ENCODE data around the gene IFT43. TPM values are rescaled to one million over a fixed set of nuclear protein-coding genes. Genes with fewer than 3 reads are reported as not detected.
"Not testable (repeated sequence)": the region's sequence is repeated elsewhere in the genome, so short reads cannot be mapped to it uniquely, and the experiment has no call there.

The IFT43 gene
- total RNA-seq, 1 donor from 2014 or later = 17.1 TPM

DNA sequence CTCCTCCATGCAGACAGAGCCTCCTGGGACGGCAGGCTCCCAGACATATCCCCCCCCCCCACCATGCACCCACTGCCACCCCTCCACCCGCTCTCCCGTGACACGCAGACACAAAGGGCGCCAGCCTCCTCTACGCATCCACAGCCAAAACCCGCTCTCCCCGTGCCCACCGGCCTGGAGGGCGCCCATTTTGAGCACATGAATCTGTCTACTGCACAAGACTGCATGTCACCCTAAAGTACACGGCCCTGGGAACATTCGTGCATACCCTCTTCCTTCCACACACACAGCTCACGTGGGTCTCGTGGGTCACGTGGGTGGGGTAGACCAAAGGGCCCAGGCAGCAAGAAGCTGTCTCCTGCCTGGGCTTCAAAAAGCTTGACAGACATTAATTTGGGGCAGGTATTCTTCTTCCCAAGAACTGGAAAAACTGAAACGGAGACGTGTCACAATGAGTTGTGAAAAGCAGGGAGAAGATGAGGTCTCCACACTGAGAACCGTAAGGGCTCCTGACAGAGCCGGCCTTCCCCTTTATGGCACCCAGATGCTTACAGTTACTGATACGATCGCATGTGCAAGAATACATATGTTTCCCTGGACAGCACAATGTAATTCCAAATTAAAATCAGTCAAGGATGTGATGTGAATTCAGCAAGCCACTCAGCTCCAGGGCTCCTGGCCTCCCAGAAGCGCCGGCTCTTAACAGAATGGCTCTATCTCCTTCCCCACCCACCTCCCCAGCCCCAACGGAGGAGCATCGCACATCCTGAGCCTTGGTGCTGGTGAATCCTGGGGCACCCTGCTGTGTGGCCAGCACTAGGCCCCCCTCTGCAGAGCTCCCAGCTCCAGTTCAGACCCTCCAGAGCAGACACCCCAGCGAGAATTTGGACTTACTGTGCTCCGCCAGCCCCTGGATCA, 5.7 kb upstream of the IFT43 start:
- DNase-seq (ENCODE audit: low read depth in 2 of 2) = no peak

DNA sequence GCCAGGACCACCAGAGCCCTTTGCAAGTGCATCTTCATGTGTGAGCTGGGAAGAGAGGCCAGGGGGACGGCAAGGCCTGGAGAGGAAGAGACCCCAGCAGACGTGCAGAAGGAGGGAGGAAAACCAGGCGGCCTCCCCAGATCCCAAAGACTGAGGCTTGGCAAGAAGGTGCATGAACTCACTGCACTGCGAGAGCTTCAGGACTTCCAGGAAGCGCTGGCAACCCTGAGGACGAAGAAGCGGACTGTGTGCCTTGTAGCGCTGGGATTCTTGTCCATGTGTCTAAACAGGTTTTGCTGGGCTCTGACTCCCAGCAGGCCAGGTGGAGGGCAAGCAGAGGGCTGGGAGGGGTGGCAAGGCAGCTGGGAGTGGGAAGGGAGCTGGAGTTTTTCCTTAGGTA, 4.7 kb upstream of the IFT43 start:
- no peak for DNase-seq (ENCODE audit: low read depth in 2 of 2)

DNA sequence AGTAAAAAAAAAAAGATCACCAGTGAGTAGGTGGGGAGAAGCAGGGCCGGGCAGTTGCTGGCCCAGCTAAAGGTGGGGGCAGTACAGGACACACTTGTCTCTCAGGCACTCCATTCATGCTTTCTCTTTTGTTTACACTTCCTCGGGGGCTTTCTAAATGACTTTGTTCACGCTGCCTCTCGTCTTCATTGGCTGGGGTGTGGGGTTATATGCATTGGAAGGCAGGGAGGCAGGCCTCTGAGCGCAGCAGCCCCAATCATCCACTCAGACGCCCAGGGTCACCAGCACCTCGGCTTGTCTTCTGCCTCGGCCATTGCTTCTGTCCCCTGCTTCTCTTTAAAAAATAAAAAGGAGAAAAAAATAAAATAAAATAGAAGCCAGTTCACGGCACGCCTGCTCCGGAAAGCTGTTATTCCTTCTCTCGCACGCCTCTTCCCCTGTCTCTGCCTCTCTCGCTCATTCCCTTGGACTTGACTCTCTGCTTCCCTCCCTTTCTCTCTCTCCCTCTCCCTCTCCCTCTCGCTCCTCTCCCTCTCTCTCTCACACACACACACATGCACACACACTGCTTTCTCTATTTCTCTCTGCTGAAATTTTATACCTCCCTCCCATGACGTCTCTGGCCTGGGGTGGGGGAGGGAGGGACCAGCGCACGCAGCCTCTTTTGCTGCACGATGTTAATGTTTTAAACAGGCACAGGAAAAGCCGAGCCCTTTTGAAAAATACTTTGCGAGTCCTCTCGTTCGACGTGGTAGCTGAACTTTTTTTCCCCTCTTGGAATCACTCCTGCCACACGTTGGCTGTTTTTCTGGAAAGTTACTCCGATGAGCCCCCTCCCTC, 3.9 kb upstream of the IFT43 start, which contains the start of gene TGFB3:
TSS of gene TGFB3 (minus strand) at position 570 of the 840 bp plus-strand sequence. CDS start 1,102 bp downstream, outside the sequence.
- DNase-seq (ENCODE audit: low read depth in 2 of 2) = peak; percentile 77 to 81

DNA sequence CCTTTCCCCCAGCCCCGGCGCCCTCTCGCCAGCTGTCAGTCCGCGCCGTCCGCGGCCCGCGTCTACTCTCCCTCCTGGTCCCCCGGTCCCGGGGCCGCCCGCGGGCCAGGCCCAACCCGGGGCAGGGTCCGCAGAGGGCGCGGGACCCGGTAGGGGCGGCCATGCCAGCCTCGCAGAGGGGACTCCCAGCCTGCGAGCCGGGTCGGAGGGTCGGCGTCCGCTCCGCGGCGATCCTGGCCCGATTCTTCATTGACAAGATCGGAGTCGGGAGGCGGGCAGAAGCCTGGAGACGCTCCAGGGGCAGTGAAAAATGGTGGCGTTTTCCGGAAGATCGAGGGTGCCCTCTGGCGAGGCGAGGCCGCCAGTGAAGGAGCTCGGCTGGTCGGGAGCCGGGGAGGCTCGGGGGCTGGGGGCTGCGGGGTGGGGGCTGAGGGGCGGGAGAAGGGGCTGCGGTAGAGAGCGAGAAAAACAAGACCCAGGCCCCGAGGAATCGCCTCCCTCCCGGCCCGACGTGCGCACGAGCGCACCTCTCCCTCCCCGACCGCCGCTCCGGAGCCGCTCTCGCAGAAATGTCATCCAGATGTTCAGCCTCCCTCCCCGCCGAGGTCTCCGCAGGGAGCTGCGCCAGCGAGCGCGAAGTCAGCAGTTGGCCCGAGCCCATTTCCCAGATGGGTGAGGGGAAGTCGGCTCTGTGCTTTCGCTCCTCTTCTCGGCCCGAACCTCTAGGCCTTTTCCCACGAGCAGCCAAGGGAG, 3.1 kb upstream of the IFT43 start:
- DNase-seq (ENCODE audit: low read depth in 2 of 2) = peak; percentile 53 to 80

DNA sequence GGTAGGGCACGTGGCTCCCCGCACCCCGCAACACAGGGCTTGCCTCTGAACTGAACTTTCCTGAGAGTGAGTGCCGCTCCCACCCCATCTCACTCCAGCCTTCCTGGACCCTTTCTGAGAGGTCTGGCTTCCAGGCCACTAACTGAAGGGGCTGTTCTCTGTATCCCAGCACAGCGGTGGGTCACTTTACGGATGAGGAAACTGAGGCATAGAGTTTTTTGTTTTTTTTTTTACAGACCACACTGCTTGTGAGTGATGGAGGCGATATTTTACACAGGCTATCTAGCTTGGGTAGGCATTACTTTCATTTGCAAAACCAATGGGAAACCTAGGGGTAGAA, 2.6 kb upstream of the IFT43 start:
- DNase-seq (ENCODE audit: low read depth in 2 of 2) = no peak

DNA sequence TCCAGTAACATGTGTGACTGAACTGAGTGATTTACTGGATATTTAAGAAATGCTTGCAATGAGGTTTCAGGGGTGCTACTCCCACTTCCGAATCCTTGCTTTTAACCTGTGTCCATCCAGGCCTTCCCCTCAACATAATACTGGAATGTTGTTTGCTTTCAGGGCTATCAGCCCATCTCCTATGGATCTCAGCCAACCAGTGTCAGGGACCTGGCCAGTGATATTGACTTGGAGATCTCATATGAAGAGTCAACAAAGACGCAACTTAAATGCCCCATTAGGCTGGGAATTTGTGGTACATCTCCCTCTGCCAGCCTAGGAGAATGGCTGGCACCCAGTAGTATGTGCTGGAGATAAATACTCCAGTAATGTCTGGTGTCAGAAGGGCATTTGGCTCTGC, 889 bp upstream of the IFT43 start:
- no peak for DNase-seq (ENCODE audit: low read depth in 2 of 2)

DNA sequence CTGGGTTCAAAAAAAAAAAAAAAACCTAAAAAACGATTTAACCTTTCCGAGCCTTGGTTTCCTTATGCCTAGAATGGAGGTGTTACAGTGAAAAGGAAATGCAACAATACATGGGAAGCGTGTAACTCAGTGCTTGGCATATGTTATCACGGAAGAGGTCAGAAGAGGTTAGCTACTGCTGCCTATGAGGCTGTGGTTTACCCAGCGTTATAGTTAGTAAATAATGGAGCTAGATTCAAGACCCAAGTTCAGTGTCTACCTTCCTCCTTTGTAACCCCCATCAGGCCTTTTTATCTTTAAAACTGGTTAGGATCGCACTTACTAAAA, 839 bp downstream of the IFT43 start:
- DNase-seq (ENCODE audit: low read depth in 2 of 2) = peak; percentile 86 to 87

DNA sequence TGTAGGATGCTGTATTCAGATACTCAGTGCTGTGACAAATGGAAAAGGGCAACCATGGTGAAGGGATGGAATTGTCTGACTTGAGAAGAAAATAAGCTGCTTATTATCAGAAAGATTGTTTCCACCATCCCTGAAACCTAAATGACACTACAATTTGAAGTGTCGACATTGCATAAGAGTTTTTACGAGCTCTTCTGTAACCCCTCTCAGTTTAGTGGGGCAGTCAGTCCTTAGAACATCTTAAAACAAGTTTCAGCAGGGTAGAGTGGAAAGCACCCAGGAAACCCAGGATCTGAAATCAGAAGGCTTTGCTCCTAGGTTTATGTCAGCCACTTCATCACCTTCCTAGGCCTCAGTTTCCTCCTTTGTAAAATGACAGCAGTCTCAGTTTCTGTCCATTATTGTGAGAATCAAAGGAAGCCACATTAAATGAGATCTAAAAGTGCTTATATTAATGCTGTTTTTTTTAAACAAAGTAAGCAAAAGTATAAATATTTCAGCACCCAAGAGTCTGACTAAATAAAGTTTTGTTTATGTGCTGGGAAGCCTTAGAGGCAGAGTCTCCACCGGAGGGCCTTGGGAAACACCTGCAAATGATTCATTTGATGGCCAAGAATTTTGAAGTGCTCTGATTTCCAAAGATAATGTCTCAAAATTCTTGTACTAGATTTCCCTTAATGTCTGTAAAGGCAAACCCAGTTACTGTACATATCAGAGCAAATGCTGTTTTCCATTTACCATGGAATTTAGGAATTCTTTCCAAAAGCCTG, 1.8 kb downstream of the IFT43 start:
- peak in 1 of 2 donors; percentile 80 for DNase-seq (ENCODE audit: low read depth in 2 of 2)

DNA sequence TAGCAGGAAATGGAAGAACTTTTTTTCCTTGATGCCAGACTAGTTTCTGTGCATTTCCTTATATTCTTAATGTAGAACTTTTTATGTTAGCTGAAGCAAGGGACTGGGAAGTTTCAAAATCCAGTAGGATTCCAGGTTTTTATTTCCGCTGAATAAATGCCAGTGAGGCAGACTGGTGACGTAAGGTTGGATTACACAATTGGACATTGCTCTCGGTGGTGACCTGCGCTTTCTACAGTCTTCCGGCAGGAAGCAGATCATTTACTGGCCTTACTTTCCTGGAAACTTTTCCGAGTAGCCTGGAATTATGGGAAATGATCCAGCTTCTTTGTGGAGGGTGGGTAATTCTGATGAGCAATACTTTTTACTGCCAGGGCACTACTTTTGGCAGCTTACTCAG, 3.6 kb downstream of the IFT43 start:
- DNase-seq (ENCODE audit: low read depth in 2 of 2) = peak; percentile 97 to 99

DNA sequence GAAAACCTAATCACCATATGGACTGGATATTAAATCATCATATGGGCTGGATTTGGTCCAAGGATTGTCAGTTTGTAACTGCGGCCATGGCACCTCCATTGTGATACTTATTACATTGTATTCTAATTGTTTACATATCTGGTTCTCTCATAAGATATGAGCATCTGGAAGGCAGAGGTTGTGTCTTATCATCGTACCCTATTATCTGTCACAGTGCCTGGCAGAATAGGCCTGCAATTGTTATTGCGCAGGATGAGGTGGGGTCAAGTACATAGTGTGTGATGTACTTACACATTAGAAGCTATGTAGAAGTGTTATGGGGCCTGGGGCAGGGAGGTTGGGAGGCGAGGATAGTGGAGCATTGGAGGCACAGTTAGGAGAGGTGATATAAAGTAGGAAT, 4.7 kb downstream of the IFT43 start:
- DNase-seq (ENCODE audit: low read depth in 2 of 2) = no peak

DNA sequence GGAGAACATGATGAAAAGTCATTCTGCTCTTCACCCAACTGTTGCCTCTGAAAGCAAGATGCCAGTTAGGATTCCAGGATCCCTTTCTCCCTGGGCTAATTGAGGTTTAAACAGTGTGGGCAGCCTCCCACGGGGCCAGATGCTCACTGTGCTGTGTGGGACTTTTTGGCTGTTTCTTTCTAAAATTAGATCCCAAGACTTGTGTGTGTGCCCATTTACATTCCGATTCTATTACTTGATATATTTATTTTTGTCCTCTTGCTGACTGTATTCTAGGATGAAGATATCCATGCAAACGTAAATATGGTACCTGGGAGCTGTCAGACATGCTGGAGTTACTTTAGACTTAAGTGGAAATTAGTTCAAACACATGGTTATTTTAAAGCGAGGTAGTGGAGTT, 6.2 kb downstream of the IFT43 start:
- DNase-seq (ENCODE audit: low read depth in 2 of 2) = no peak

DNA sequence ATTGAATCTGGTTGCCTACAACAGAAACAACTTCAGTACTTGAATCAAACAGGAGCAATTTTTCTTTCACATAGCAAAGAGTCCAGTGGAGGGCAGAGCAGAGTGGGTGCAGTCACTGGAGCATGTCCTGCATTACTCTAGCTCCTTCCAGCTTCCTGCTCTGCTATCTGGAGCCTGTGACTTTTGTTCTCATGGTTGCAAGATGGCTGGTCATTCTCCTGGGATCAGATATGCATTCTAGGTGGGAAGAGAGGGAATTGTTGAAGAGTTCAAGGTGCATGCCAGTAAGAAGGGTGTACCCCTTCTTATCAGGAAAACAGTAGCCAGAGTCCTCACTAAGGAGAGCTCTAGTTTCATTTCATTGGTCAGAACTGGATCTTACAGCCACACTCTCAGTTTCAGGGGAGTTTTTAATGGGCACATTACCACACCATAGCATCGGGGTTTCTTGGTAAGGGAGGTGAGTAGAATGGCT, 8.0 kb downstream of the IFT43 start:
- no peak for DNase-seq (ENCODE audit: low read depth in 2 of 2)

DNA sequence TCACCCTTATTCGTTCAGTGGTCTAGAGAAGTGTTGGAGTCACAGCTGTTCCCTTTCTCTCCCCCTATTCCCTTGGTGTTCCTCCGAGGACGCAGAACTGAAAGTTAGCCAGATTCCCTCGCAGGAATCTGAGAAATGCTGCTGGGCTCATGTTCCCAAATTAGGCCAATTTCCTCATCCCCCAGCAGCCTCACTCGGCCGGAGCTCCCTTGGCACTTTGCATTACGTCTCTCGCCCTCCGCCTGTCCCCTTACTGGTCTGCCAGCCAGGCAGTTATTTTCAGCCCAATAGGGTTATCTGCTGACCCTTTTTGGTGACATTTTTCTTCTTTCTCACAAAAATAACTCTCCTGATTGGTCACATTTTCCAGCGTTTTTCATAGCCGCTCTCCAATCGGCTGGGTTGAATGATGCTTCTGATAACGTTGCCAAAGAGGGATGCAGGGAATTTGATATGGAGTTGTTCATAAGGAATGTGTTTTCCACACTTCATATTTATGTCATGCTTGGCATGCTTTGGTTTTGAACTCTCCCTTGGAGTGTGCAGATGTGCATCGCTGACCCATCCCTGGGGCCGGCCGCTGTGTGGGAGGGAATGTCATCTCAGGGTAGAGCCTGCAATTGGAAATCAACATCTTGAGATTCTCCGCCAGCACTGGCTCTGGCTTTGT, 9.9 kb downstream of the IFT43 start:
- DNase-seq (ENCODE audit: low read depth in 2 of 2) = no peak

DNA sequence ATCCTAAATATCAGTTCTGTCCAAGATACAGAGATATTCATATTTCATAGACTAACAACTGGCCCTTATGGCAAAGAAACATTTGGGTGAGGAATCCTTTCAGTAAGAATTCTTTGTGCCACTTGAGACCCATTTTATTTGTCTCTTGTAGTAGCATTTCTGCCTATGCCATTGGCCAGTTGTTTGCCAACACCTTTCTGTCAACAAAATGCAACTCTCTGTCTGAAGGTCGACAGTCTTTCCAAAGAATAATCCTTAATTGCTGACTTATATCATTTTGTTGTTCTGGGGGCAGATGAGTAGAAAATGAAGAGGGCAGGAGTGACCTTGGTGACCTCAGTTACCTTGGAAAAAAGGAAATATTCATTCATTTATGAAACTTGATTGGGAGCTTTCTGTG, 10.9 kb downstream of the IFT43 start:
- DNase-seq (ENCODE audit: low read depth in 2 of 2) = no peak

DNA sequence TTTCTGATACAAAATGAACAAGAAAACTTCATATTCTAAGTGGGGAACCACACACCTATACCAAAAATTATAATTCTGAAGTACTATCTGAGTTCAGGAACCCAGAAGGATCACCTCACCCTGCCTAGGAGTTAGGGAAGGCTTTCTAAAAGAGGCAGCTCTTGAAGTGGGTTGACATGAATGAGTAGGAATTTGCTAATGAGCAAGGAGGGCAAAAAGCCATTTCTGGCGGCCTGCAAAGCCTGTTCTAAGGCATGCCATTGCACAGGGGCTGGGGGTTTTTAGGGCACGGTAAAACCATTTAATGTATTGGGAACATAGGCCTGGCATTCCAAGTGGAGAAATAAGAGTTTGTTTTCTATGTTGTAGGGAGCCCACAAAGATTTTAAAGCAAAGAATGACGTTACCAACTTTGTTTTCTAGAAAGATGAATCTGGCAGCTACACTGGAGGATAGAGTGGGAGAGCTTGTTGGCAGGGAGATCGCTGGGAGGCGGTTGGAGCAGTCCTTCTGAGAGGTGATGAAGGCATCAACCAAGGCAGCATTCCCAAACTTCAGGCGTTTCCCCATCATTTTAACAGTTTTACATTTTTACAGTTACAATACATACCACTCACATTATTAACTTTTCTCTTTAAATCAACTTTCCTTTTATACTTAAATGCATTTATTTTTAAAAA, 14.1 kb downstream of the IFT43 start:
- DNase-seq (ENCODE audit: low read depth in 2 of 2) = no peak

DNA sequence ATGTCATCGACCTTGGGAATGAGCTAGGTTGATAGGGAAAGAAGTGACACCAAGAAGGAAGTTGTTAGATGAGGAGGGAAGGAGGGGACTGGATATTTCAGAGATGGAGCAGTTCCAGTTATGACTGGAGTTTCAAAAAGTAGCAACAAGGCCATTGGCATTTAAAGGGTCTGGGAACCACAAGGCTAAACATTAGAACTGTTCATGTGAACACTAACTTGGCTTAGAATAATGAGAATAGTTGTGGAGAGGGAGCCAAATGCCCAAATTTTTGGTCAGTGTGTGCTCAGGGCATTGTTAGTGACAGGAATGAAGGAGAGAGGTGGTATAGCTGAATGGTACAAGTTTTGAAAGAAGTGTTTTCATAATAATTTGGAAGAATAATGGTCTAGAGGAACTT, 16.8 kb downstream of the IFT43 start:
- DNase-seq (ENCODE audit: low read depth in 2 of 2) = no peak

DNA sequence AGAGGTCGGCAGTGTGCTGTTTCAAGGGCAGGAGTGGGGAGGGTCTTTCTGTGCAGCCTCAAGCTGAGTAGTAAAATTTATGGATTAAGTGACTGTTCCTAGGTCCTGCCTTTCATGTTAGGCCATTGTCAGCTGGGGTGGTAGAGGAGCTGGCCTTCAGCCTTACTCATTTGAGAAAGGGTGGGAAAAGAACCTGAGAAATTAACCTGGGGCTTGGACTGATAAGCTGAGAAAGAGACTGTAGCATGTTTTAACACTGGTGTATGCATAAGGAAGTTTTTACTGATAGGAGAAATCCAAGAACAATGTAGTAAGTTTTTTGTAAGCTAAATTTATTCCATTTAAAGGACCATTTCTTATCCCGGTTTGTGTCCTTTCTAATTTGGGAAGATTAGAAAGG, 20.7 kb downstream of the IFT43 start:
- DNase-seq (ENCODE audit: low read depth in 2 of 2) = no peak

DNA sequence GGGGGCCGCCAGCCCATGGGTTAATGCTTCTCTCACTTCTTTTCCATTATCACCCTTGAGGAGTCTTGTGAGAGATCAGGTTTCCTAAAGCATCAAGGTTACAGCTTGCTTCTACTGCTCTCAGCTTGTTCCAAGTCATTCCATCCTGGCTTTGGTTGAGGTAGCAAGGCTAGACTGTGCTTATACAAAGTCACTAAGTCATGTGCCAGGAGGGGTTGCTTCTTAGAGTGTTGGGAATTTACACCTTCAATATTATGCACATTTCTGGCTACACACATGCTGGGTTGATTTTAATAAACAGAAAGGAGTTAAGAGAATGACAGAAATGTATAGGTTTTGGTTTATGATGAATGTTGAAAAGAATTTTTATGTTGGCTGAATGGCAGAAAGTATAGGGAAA, 21.8 kb downstream of the IFT43 start:
- no peak for DNase-seq (ENCODE audit: low read depth in 2 of 2)

DNA sequence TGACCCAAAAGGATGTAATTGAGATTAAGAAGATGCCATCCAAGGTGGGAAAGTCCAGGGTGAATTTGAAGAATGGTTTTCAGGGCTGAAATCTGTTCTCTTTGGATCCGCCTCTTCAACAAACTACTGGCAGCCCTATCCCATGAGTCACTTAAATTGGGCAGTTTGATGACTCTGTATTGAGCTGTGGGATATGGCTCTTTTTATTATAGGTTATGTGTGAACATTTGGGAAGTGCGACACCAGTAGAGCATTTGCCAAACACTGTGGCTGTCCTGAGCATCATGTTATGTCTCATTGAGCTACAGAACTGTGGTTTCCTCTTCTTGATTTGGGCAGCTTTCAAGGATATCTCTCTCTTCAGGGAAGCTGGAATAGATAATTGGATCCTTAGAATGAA, 22.3 kb downstream of the IFT43 start:
- no peak for DNase-seq (ENCODE audit: low read depth in 2 of 2)

DNA sequence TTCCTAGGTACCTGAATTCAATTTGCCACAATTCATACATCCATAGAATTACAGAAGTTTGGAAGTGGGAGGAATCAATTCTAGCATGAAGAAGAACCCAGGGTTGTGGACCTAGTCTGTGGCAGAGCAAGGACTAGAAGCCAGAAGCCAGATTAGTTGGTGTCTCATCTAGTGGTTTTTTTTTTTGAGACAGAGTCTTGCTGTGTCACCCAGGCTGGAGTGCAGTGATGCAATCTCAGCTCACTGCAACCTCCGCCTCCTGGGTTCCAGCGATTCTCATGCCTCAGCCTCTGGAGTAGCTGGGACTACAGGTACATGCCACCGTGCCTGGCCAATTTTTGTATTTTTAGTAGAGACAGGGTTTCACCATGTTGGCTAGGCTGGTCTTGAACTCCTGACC, 24.1 kb downstream of the IFT43 start:
- not testable (repeated sequence) for DNase-seq (ENCODE audit: low read depth in 2 of 2)

Measured in dermis microvascular lymphatic vessel endothelial cell (primary cell).